Fibroblast of skin of left quadriceps (primary cell): ENCODE results near the gene SLC25A18.
A peak's percentile ranks its signal among the peaks of the same experiment; 100 is the strongest.
"Not testable (repeated sequence)": the region's sequence is repeated elsewhere in the genome, so short reads cannot be mapped to it uniquely, and the experiment has no call there.

Experiments used
- DNase-seq, 2 experiments: peaks; one replicate each; pipeline ENCODE4 v3.0.0-alpha.2; 2013; ENCODE audit warnings: low read depth in 2 of 2

Gene SLC25A18

GRCh38 chr22:17607891-17608521 is 44.7 kb downstream of the SLC25A18 start:
- no peak for DNase-seq

GRCh38 chr22:17612057-17612456 is 48.8 kb downstream of the SLC25A18 start:
- peak; percentile 2 to 7 for DNase-seq

GRCh38 chr22:17613280-17613679 is 50.0 kb downstream of the SLC25A18 start:
- DNase-seq, result no peak

- DNase-seq, result no peak
Measured at GRCh38 chr22:17627961-17628405, 64.7 kb downstream of the SLC25A18 start.

- DNase-seq, result peak; percentile 87 to 88
Measured at GRCh38 chr22:17628406-17629172, 65.3 kb downstream of the SLC25A18 start, which contains the start of gene ATP6V1E1. ATP6V1E1 (minus strand) TSS chr22:17628749; CDS start chr22:17628635, 114 bp downstream.

- DNase-seq, result no peak
Measured at GRCh38 chr22:17629173-17629489, 65.8 kb downstream of the SLC25A18 start.

GRCh38 chr22:17629641-17630040 is 66.3 kb downstream of the SLC25A18 start:
- DNase-seq, result no peak

GRCh38 chr22:17631076-17631565 is 67.8 kb downstream of the SLC25A18 start:
- no peak for DNase-seq

GRCh38 chr22:17633217-17633997 is 70.1 kb downstream of the SLC25A18 start:
- DNase-seq, result peak; percentile 49 to 55

GRCh38 chr22:17633998-17634323 is 70.7 kb downstream of the SLC25A18 start:
- no peak for DNase-seq

GRCh38 chr22:17634696-17635095 is 71.4 kb downstream of the SLC25A18 start:
- DNase-seq, result no peak

GRCh38 chr22:17636850-17637249 is 73.6 kb downstream of the SLC25A18 start:
- not testable (repeated sequence) for DNase-seq

- DNase-seq, result no peak
Measured at GRCh38 chr22:17637490-17638181, 74.3 kb downstream of the SLC25A18 start.

- no peak for DNase-seq
Measured at GRCh38 chr22:17638182-17638431, 74.8 kb downstream of the SLC25A18 start.

- DNase-seq, result peak; percentile 57 to 60
Measured at GRCh38 chr22:17638432-17639246, 75.3 kb downstream of the SLC25A18 start, which contains the start of gene BCL2L13. BCL2L13 (plus strand) TSS chr22:17638757; CDS start chr22:17655712, 16,955 bp downstream.

- no peak for DNase-seq
Measured at GRCh38 chr22:17639247-17639741, 76.0 kb downstream of the SLC25A18 start.
